HG03039 (cell line): Measurements from ENCODE around the gene ITGB4.

ENCODE experiments used
- ATAC-seq: cut with Tn5 transposase; IDR thresholded peaks from one replicate; pipeline ENCODE4 v1.9.1; 2021; ENCODE audit warnings: mild to moderate bottlenecking, moderate library complexity; ENCODE audit not compliant: unreplicated experiment

ITGB4 gene

GRCh38 chr17:75784473-75785015 is 63.3 kb downstream of the ITGB4 start, which contains the start of gene UNK:
TSS of gene UNK (plus strand) at chr17:75784806. CDS start at chr17:75784881, 75 bp downstream.
- peak; percentile 45 for ATAC-seq

GRCh38 chr17:75785016-75785890 is 64.0 kb downstream of the ITGB4 start:
- ATAC-seq = peak; percentile 49

DNA sequence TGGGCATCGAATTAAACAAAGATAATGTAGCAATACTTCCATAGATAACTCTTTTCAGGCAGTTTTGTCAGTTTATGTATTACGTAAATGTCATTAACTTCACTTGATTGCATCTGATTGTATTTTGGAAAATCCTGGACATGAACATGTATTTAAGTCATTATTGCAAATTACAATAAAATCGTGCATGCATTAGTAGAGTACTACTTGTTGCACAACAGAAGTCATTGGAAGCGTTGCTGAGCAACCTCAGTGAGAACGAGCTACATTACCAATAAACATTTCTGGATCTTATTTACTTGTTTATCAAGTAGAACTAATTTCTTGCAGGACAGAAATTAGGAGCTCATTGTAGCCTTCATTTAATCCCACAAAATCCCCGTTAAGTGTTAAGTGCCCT is 70.0 kb downstream of the ITGB4 start:
- no peak for ATAC-seq

- no peak for ATAC-seq
These were observed 72.2 kb downstream of the ITGB4 start for GRCh38 chr17:75793460-75793859.

GRCh38 chr17:75795820-75796607 is 74.8 kb downstream of the ITGB4 start:
- ATAC-seq = no peak

- no peak for ATAC-seq
These were observed 78.1 kb downstream of the ITGB4 start for GRCh38 chr17:75799402-75799801.

- no peak for ATAC-seq
These were observed 82.6 kb downstream of the ITGB4 start for GRCh38 chr17:75803883-75804282.

GRCh38 chr17:75806822-75807500 is 85.7 kb downstream of the ITGB4 start:
- ATAC-seq = no peak
